K562 (cell line): Measurements from ENCODE around the gene TMPRSS6. TPM values are rescaled to one million over a fixed set of nuclear protein-coding genes. Genes with fewer than 3 reads are reported as not detected.

Experiments used
- ATAC-seq: fragments of 200-7000 bp; cut with Tn5 transposase; 3 replicates; pipeline ENCODE4 v1.9.1; 2020; ENCODE audit warnings: moderate library complexity
- BruUV-seq: library from RNA; stranded (reverse); fragments of 400-500 nt; replicated peaks from 2 replicates; lab custom pipeline; 2021; lab: Mats Ljungman, UMichigan
- CTCF ChIA-PET: fragments of 300-600 bp; formaldehyde crosslinking; extraction: SDS; loops from one replicate; lab custom pipeline; 2021; ENCODE audit warnings: low intra/inter-chr PET ratio; lab: Yijun Ruan, JAX
- POLR2A ChIA-PET: fragments of 300-600, 350-650 bp; sonication (Branson Sonifier 250); formaldehyde crosslinking; extraction: SDS; loops from one replicate; lab custom pipeline; 2021; ENCODE audit warnings: antibody characterized with exemption, inconsistent platforms; lab: Yijun Ruan, JAX
- DNase-seq, 4 experiments: peaks; one replicate each; pipeline versions ENCODE4 v3.0.0 to v3.0.0-alpha.2; 2011 to 2018; ENCODE audit warnings: low spot score in 3 of 4, mixed read lengths in 3 of 4; ENCODE audit errors: extremely low read depth in 1 of 4
- FAIRE-seq: peaks from 2 replicates; lab custom pipeline; 2011; peaks lifted over from hg19 to GRCh38; lab: Jason Lieb, UNC
- H2AFZ ChIP-seq: 2 replicates; pipeline ENCODE4 v1.6.0; 2011; ENCODE audit warnings: low read depth, low read length, control low read depth, inconsistent platforms
- H3K27ac ChIP-seq: fragments of 200-600 bp; 3 replicates; pipeline ENCODE4 v1.8.0; 2011; ENCODE audit warnings: low read depth, mild to moderate bottlenecking, control low read depth, inconsistent platforms, low read length, moderate library complexity, mixed read lengths; ENCODE audit errors: extremely low read depth
- H3K27me3 ChIP-seq, 2 experiments: fragments of 300-600 bp in 1 of 2; 2 replicates in 1 of 2; 3 replicates in 1 of 2; pipeline versions ENCODE4 v1.6.0 to v1.8.0; 2011; ENCODE audit warnings: inconsistent platforms in 2 of 2, low read length in 2 of 2, mild to moderate bottlenecking in 1 of 2, mixed read lengths in 1 of 2, moderate library complexity in 1 of 2; ENCODE audit not compliant: control insufficient read depth in 2 of 2, insufficient read depth in 2 of 2
- H3K36me3 ChIP-seq: fragments of 300-600 bp; 3 replicates; pipeline ENCODE4 v1.8.0; 2011; ENCODE audit warnings: mild to moderate bottlenecking, low read length, inconsistent platforms; ENCODE audit not compliant: control insufficient read depth, insufficient read depth
- H3K4me1 ChIP-seq, 2 experiments: fragments of 200-600 bp in 1 of 2; replicated peaks in 1 of 2; 2 replicates in 1 of 2; 3 replicates in 1 of 2; pipeline versions ENCODE4 v1.5.1 to v1.8.0; 2011; ENCODE audit warnings: inconsistent platforms in 2 of 2, low read length in 2 of 2, mild to moderate bottlenecking in 1 of 2, mixed read lengths in 1 of 2, moderate library complexity in 1 of 2; ENCODE audit not compliant: control insufficient read depth in 2 of 2, insufficient read depth in 2 of 2
- H3K4me2 ChIP-seq: 2 replicates; pipeline ENCODE4 v1.6.1; 2011; ENCODE audit warnings: low read length, control low read depth, inconsistent platforms, mixed read lengths; ENCODE audit not compliant: insufficient read depth
- H3K4me3 ChIP-seq: fragments of 200-600 bp; sonication (generic), shearing (Covaris generic); 2 replicates; pipeline ENCODE4 v1.5.1; 2016; ENCODE audit warnings: control low read depth, inconsistent platforms
- H3K79me2 ChIP-seq: fragments of 200-600 bp; 3 replicates; pipeline ENCODE4 v1.8.0; 2011; ENCODE audit warnings: low read length, inconsistent platforms; ENCODE audit not compliant: control insufficient read depth, insufficient read depth
- H3K9ac ChIP-seq, 2 experiments: 2 replicates each; pipeline versions ENCODE4 v1.6.0 to v1.6.1; 2011; ENCODE audit warnings: low read depth in 2 of 2, low read length in 2 of 2, control low read depth in 1 of 2, inconsistent platforms in 1 of 2, mild to moderate bottlenecking in 1 of 2, mixed read lengths in 1 of 2; ENCODE audit not compliant: insufficient read depth in 1 of 2
- H3K9me1 ChIP-seq: one replicate; pipeline ENCODE4 v1.6.0; 2011; ENCODE audit warnings: inconsistent platforms, mild to moderate bottlenecking, low read length, moderate library complexity; ENCODE audit not compliant: control insufficient read depth, insufficient read depth
- H3K9me3 ChIP-seq: replicated peaks from 2 replicates; pipeline ENCODE4 v1.5.1; 2011; ENCODE audit warnings: low read depth, low read length, inconsistent platforms; ENCODE audit not compliant: control insufficient read depth, insufficient read depth
- H4K20me1 ChIP-seq: replicated peaks from 2 replicates; pipeline ENCODE4 v1.6.1; 2011; ENCODE audit warnings: low read length, inconsistent platforms, mixed read lengths; ENCODE audit not compliant: control insufficient read depth, insufficient read depth
- GTF2F1 ChIP-seq: IDR thresholded peaks from 2 replicates; pipeline ENCODE4 v1.6.1; 2011; ENCODE audit warnings: low read depth, low read length, improper control_type of control experiment
- NCOA2 ChIP-seq, 2 experiments: fragments of 450-650 bp; IDR thresholded peaks; 2 replicates each; pipeline ENCODE4 v1.6.1; 2018; ENCODE audit warnings: mild to moderate bottlenecking in 2 of 2, moderate library complexity in 1 of 2; ENCODE audit not compliant: partially characterized antibody in 2 of 2
- PRPF4 ChIP-seq: fragments of 200-400 bp; formaldehyde crosslinking; IDR thresholded peaks from one replicate; pipeline ENCODE4 v1.6.1; 2017; ENCODE audit warnings: low read length, low read depth, mild to moderate bottlenecking; ENCODE audit not compliant: insufficient read depth, poor library complexity, severe bottlenecking
- STAG1 ChIP-seq: sonication (generic); formaldehyde crosslinking; IDR thresholded peaks from 2 replicates; pipeline ENCODE4 v1.5.0; 2020; ENCODE audit warnings: missing genetic modification reagents, borderline replicate concordance
- TEAD2 ChIP-seq: fragments of 450-650 bp; IDR thresholded peaks from 2 replicates; pipeline ENCODE4 v1.6.1; 2016; ENCODE audit warnings: missing genetic modification characterization, control low read depth, missing compliant biosample characterization
- THRAP3 ChIP-seq: fragments of 450-650 bp; IDR thresholded peaks from 2 replicates; pipeline ENCODE4 v1.6.1; 2016; ENCODE audit warnings: mild to moderate bottlenecking, inconsistent platforms, borderline replicate concordance
- ZC3H11A ChIP-seq: IDR thresholded peaks from 2 replicates; pipeline ENCODE4 v1.6.1; 2012; ENCODE audit warnings: low read depth, low read length, improper control_type of control experiment
- ZNF274 ChIP-seq: IDR thresholded peaks from 2 replicates; pipeline ENCODE4 v1.6.1; 2011; ENCODE audit warnings: low read depth, mild to moderate bottlenecking, low read length, moderate library complexity, borderline replicate concordance
- ZNF584 ChIP-seq: fragments of 200-800 bp; sonication (Bioruptor generic); IDR thresholded peaks from 2 replicates; pipeline ENCODE4 v1.6.1; 2016; ENCODE audit warnings: low read depth, mild to moderate bottlenecking, missing genetic modification characterization, missing compliant biosample characterization
- WGBS: fragments of 100-300 bp; shearing (Covaris generic); methylation state at CpG from one replicate; pipeline ENCODE4 v1.1.6; 2016; ENCODE audit warnings: low coverage, mixed read lengths; ENCODE audit not compliant: insufficient coverage; ENCODE audit errors: missing lambda C conversion rate; 5-methylcytosine and 5-hydroxymethylcytosine counted together
- in situ Hi-C: fragments of 300-500 bp; cut with MboI; formaldehyde crosslinking; loops from 4 replicates; pipeline ENCODE4 v1.15.0; 2018; ENCODE audit warnings: inconsistent platforms, mixed read lengths
- intact Hi-C: fragments of 100-400 bp; cut with micrococcal nuclease; formaldehyde crosslinking; loops from 2 replicates; pipeline ENCODE4 v1.14.2; 2022
- polyA plus RNA-seq, 8 experiments: library from polyadenylated mRNA; depleted of rRNA in 4 of 8; stranded (reverse) in 5 of 8; unstranded in 3 of 8; fragments of >200 nt; fragmentation: Nextera tagmentation in 2 of 8; fragmentation: Illumina TruSeq in 1 of 8; extraction: Ambion mirVana in 2 of 8; extraction: Trizol in 1 of 8; gene quantifications; 2 replicates each; pipeline versions ENCODE4 v1.2.1 to v1.2.3, GENCODE V29; 2011 to 2014; ENCODE audit warnings: inconsistent platforms in 1 of 8, missing spikeins in 1 of 8
- total RNA-seq, 7 experiments: library from RNA; depleted of rRNA in 6 of 7; stranded (reverse); fragments of >200 nt in 6 of 7; fragmentation: Illumina TruSeq in 2 of 7; extraction: Trizol in 2 of 7; gene quantifications; 2 replicates each; pipeline versions ENCODE4 v1.2.1 to v1.2.3, GENCODE V29; 2011 to 2021; ENCODE audit warnings: low replicate concordance in 1 of 7
- TF ChIP-seq, protein P1 (sequence below): fragments of 450-650 bp; formaldehyde crosslinking; IDR thresholded peaks from 2 replicates; pipeline ENCODE4 v1.4.0; 2020; ENCODE audit warnings: mild to moderate bottlenecking

TMPRSS6 gene
- total and polyA plus RNA-seq, 9 of the 15 experiments (the other 6 are each of a cell fraction or from before 2014, with no cell fraction given), result 0.03 TPM; not detected in 8

DNA sequence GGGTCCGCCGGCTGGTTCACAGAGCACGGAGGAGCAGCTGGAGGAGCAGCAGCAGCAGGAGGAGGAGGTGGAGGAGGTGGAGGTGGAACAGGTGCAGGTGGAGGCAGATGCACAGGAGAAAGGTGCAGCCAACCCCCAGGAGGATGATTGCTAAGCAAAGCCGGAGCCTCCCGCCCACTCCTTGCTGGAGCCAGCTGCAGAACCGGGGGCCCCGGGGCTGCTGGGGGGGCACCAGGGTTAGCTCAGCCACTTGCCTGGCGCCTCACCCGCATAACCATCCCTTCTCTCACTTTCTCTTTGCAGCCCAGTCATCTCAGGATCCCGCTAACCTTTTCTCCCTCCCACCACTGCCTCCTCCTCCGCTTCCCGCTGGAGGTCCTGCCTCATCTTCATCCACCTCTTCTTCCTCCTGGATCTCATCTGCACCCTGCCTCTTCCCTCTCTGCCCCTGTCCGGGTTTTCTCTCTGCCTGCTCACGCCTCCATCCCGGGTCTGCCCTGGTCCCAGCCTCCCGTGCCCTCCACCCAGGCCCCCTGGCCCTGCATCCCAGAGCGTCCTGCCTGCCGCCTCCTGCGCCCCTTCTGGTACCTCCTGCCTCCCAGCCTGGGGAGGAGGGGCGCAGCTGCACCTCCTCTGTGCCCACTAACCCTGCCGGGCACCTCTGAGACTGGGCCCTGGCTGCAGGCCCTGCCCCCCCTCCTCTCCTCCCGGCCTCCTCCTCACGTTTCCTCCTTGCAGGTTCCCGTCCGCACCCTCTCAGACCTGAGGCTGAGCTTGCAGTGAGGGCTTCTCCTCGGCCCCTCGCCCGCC is 48.5 kb downstream of the TMPRSS6 start:
- Histone ChIP-seq H3K9ac (no peak overlapping the region), H3K36me3 (no peaks in the 10 kb centered on the region), H4K20me1 (no peaks in the 10 kb centered on the region; the same call in 1 of the 2 replicates), H3K27ac (no peak overlapping the region), H3K9me1 (no peaks in the 10 kb centered on the region), H3K4me1 (no peaks in the 10 kb centered on the region; a peak in 1 of 5 replicates), H3K4me2 (no peak overlapping the region), H3K9me3 (no peaks in the 10 kb centered on the region), H2AFZ (no peak overlapping the region), H3K79me2 (no peaks in the 10 kb centered on the region), H3K27me3 (peaks cover 8 to 74% of the 10 kb centered on the region in 2 experiments; a peak in 3 of 5 replicates), H3K4me3 (no peak overlapping the region)
- DNase-seq, result no peak
- BruUV-seq, result no TSS peak
- intact Hi-C loops (no loop called here), in situ Hi-C loops (no loop called here)
- no peak for FAIRE-seq
- ChIA-PET POLR2A (no interaction called here), CTCF (no interaction called here)
- TF ChIP-seq, protein P1, sequence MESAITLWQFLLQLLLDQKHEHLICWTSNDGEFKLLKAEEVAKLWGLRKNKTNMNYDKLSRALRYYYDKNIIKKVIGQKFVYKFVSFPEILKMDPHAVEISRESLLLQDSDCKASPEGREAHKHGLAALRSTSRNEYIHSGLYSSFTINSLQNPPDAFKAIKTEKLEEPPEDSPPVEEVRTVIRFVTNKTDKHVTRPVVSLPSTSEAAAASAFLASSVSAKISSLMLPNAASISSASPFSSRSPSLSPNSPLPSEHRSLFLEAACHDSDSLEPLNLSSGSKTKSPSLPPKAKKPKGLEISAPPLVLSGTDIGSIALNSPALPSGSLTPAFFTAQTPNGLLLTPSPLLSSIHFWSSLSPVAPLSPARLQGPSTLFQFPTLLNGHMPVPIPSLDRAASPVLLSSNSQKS (CRISPR knock-in tag), result no peak
- TF ChIP-seq NCOA2 (IDR thresholded peaks at IDR 0.05; ENCODE audit: partially characterized antibody in 2 of 2), result no peak
- TF ChIP-seq ZNF274, result no peak
- no peak for TF ChIP-seq TEAD2 (tag)
- TF ChIP-seq GTF2F1, result no peak
- TF ChIP-seq ZC3H11A, result no peak
- no peak for TF ChIP-seq THRAP3
- TF ChIP-seq PRPF4, result no peak
- no peak for TF ChIP-seq ZNF584 (CRISPR knock-in tag)
- no peak for TF ChIP-seq STAG1 (CRISPR knock-in tag)
- ATAC-seq, result no peak
- 2% methylated on average over 10 of the region's 28 CpGs for WGBS
